Keratinocyte (primary cell): ENCODE data around the gene PNPLA2.

Experiments
- EZH2 ChIP-seq: IDR thresholded peaks from one replicate; pipeline ENCODE4 v1.6.1; 2012; ENCODE audit warnings: inconsistent platforms, mild to moderate bottlenecking, low read length, moderate library complexity
- TF ChIP-seq, protein P1 (sequence below), 3 experiments: IDR thresholded peaks in 1 of 3; conservative IDR thresholded peaks in 1 of 3; optimal IDR thresholded peaks in 1 of 3; 2 replicates in 2 of 3; 3 replicates in 1 of 3; pipeline versions ENCODE3 to v1.5.1; 2011; ENCODE audit warnings: low read length in 3 of 3, mild to moderate bottlenecking in 3 of 3, moderate library complexity in 2 of 3, control low read depth in 1 of 3, inconsistent platforms in 1 of 3; ENCODE audit not compliant: insufficient read depth in 2 of 3; ENCODE audit errors: extremely low read depth in 1 of 3

DNA sequence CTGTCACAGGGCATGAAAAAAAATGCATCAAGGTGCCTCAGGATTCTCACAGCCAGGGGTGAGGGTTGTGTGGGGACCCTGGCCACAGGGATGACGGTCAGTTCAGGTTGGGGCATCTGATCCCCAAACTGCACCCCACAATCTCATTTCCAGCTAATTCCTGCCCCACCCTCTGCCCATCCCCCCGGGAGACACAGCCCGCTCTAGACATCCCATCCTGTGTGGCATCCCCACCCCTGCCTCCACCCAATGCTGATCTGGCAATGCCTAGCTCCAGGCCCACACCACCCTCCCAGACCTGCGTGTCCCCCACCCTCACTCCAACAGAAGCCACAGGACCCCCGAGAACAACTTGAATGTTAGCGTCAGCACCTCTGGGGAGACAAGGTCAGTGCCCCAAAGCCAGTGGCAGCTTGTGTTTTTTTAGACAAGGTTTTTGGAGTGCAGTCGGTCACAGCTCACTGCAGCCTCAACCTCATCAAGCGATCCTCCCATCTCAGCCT, 49.2 kb downstream of the PNPLA2 start:
- TF ChIP-seq, protein P1, sequence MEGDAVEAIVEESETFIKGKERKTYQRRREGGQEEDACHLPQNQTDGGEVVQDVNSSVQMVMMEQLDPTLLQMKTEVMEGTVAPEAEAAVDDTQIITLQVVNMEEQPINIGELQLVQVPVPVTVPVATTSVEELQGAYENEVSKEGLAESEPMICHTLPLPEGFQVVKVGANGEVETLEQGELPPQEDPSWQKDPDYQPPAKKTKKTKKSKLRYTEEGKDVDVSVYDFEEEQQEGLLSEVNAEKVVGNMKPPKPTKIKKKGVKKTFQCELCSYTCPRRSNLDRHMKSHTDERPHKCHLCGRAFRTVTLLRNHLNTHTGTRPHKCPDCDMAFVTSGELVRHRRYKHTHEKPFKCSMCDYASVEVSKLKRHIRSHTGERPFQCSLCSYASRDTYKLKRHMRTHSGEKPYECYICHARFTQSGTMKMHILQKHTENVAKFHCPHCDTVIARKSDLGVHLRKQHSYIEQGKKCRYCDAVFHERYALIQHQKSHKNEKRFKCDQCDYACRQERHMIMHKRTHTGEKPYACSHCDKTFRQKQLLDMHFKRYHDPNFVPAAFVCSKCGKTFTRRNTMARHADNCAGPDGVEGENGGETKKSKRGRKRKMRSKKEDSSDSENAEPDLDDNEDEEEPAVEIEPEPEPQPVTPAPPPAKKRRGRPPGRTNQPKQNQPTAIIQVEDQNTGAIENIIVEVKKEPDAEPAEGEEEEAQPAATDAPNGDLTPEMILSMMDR (optimal IDR thresholded peaks at IDR 0.05 in 1 of 3, IDR thresholded peaks at IDR 0.05 in 1 of 3, conservative IDR thresholded peaks at IDR 0.05 in 1 of 3; ENCODE audit: extremely low read depth in 1 of 3, insufficient read depth in 2 of 3, low read length in 3 of 3) = no peak
- TF ChIP-seq EZH2 = no peak
